Activated CD8-positive, alpha-beta memory T cell treated with anti-CD3 and anti-CD28 coated beads, Interleukin-2, amount 50 U/mL, for 1 hour (primary cell): ENCODE data around the gene MBLAC2.

Experiments used
- DNase-seq: peaks from one replicate; pipeline ENCODE4 v3.0.0-alpha.2; 2020; ENCODE audit errors: extremely low read depth

MBLAC2 gene

DNA sequence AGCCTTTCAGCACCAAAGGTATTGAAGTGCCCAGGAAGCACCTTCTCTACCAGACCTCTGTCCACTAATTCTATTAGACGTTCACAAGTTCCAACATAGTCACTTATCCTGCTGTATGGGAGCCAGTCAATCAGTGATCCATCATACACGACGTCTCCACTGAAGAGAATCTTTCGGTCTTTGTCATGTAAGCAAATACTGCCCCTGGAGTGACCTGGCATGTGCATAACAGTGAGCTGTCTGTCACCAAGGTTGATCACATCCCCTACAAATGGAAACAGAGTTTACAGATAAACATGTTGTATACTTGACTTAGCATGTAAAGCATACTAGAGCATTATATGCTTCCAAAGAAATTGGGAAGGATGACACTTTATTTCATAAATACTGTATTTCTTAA is 13.3 kb downstream of the MBLAC2 start:
- no peak for DNase-seq

GRCh38 chr5:90446961-90447360 is 27.6 kb downstream of the MBLAC2 start:
- DNase-seq = no peak

DNA sequence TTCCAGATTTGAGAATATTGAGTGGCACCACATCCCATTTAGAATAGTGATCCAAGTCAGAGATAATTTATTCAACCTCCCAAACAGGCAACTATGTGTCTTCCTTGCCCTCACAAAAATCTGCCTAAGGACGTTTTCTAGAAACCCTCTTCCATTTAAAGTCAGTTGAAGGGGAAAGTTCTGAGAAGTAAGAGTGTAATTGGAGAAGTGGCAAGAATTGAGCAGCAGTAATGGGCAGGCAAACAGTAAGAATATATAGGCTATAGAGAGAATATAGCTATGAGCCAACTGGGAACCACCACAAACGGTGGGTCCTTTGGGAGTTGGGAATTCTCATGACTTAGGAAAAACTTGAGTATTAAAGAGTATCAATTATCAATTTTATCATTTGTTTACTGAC is 33.9 kb downstream of the MBLAC2 start:
- DNase-seq = no peak

- DNase-seq = no peak
Measured at GRCh38 chr5:90438100-90438499, 36.5 kb downstream of the MBLAC2 start.

DNA sequence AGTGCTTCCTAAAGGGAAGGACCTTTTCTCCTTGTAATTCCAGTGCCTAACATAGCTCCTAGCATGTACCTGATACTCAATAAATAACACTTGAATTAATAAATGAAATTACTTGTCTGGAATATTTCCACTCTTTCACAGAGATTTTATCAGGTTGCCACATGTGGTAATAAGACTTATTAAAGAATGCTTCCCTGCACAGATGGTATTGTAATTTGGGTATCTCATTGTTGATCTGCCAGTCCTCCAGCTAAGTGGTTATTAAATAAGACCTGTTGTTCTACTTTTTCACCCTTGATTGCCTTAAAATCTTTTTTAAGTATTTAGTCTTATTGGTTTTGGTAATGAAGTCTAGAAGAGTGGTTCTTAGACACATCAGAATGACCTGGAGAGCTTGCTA is 36.9 kb downstream of the MBLAC2 start:
- no peak for DNase-seq

DNA sequence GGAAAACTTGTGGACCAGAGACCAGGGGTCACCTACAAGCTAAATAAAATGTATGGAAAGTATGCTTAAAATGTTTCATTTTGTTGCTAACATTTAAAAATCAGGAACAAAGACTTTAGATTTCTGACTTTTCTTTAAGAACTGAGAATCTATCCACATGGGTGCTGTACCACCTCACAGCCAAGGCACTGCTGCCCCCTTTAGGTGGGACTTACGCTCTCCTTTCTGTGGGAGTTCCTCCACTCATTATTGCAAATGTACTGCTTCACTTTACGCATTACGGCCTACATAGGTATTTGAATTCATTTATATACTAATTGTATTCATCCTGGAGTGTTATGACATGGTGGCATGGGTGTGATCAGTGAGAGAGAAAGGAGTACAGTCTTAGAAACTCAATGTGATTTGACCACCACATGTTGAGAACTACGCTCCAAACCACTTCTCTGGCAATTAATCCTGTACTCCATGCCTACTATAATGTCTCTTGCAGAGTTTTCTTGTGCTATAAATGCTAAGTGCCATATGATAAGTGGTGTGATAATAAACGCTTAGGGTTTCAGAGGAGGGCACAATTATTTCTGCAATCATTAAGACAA is 40.4 kb downstream of the MBLAC2 start:
- no peak for DNase-seq

DNA sequence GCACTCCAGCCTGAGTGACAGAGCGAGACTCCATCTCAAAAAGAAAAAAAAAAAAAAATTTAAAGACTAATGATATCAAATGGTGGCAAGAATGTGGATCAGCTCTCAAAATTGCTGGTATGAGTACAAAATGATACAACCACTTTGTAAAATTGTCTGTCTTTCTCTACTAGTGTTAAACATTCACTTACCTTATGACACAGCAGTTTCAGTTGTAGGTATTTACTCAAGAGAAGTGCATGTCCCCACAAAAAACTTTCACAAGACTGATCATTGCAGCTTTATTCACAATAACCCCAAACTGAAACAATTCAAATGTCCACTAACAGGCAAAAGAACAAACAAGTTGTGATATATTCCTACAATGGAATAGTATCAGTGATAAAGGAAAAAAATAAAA is 50.3 kb downstream of the MBLAC2 start:
- no peak for DNase-seq

DNA sequence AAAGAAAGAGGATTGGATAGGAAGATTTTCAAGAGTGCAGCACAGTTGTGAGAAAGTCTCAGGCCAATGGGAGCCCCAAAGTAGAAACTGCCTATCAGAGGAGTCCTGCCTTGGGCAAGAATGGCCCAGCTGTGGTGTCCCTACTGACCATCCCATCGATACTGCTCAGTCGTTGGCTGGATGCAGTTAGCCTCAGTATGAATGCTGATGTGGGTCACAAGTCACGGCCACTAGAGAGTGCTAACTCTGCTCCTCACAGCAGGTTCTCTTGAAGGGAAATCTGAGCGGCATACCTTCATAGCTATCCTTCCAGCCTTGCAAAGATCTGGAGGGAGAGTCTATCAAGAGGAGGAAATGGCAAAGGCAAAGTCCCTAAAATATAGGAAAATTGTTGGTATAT is 53.4 kb downstream of the MBLAC2 start:
- no peak for DNase-seq

GRCh38 chr5:90418214-90418613 is 56.4 kb downstream of the MBLAC2 start:
- no peak for DNase-seq

GRCh38 chr5:90410178-90410762 is 64.3 kb downstream of the MBLAC2 start:
- DNase-seq = no peak

- peak; percentile 78 for DNase-seq
Measured at GRCh38 chr5:90409318-90410177, 65.0 kb downstream of the MBLAC2 start, which contains the start of gene CETN3. CETN3 (minus strand) TSS chr5:90409756; CDS start chr5:90409661, 95 bp downstream.

DNA sequence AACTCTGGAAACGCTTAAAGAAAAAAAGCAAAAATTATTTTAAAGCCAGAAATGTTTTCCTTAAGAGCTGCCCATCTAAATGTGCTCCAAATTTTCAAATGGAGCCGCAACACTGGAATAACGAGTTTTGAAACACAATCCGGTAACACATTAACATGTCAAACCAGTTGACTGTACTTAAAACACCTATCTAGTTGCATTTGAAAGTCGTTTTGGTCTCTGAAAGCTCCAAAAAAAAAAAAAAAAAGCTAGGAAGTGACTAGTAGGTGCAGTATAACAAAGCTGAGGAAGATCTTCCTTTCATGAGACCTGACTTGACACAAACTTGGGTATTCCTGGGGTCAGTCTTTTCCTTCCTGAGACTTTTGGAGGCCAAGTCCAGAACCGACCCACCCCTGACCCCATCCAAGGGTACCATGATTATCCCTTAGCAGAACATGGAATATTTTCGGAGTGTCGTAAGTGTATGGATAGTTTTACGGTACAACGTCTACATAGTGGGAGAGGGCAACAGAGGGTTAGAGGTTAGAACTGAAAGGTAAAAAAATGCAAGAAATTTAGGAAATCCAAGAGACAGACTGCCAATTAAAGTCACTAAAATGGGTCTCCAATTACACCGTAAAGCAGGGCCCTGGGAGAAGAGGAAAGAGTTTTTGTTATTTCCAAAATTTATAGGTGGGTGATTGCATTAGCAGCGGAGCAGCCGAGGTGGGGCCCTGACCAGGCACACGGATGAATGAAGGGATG is 65.8 kb downstream of the MBLAC2 start:
- DNase-seq = no peak
